ENCODE results near the gene ANO1. TPM values are rescaled to one million over a fixed set of nuclear protein-coding genes. Genes with fewer than 3 reads are reported as not detected.

ANO1 gene
- polyA plus RNA-seq, 1 of the 3 experiments (the other 2 are of a cell fraction), result not detected

DNA sequence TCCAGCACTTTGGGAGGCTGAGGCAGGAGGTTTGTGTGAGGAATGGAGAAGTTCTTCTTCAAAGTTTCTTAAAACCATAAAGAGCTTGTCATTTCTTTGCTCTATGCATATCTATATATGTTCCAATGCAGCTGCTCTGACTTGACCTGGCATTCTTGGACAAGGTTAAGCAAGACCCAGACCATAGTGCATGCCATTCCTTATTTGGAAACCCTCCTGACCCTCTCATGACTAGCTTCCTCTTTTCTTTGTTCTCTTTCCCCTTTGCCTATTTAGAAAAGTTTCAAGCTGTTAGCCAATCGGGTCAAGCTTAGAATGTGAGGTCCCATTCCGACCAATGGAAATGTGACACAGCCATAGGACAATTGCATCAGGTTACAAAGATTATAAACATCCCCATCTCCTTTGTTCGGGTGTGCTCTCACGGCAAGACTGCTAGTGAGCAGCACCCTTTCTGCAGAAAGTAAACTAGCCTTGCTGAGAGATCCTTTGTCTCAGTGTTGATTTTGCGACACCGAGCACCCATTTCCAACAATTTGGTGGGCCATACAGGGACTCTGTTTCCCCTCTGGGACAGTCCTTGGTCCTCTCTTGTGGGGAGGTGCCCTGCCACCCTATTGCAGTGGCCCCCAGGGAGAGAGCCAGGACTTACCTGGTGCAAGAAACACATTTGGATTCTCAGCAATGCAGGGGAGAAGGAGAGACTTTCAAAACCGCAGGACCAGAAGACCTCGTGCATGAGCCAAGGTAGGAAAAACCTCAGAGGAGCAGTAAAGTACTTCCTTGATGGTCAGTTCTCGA, 39.9 kb upstream of the ANO1 start:
- Histone ChIP-seq H3K9me3 (peaks cover 7% of the 10 kb centered on the region; the same call in 1 of the 2 replicates), H3K79me2 (ENCODE audit: insufficient read depth) (no peaks in the 10 kb centered on the region), H4K20me1 (ENCODE audit: insufficient read depth) (no peaks in the 10 kb centered on the region), H3K4me1 (ENCODE audit: control insufficient read depth in 1 of 2, insufficient read depth in 2 of 2, low read depth in 1 of 2, low read length in 1 of 2) (no peaks in the 10 kb centered on the region), H3K9ac (no peak overlapping the region), H3K27me3 (ENCODE audit: insufficient read depth) (no peaks in the 10 kb centered on the region), H3K4me3 (ENCODE audit: low read depth in 2 of 2, low read length in 1 of 2) (no peak overlapping the region), H3K9me2 (no peaks in the 10 kb centered on the region), H3K4me2 (no peak overlapping the region), H3K27ac (ENCODE audit: low read depth in 2 of 2, low read length in 1 of 2) (no peak overlapping the region), H3K36me3 (replicated peaks in 1 of 2; ENCODE audit: control insufficient read depth in 1 of 2, insufficient read depth in 2 of 2, low read length in 1 of 2) (no peaks in the 10 kb centered on the region), H3F3A (replicated peaks; ENCODE audit: insufficient read depth) (no peaks in the 10 kb centered on the region), H2AFZ (ENCODE audit: low read depth) (no peak overlapping the region)
- no peak for DNase-seq
- CTCF ChIA-PET, result interaction anchor here (0.6 to 1.8 kb wide), 2 partner anchors 14 to 47 kb away, joined by 3 to 4 read pairs; no protein-coding TSS in a partner anchor
- TF ChIP-seq NFIC (IDR thresholded peaks at IDR 0.05; ENCODE audit: borderline replicate concordance) (no peak), SMC3 (IDR thresholded peaks at IDR 0.05; ENCODE audit: low read depth, low read length) (no peak), RXRA (IDR thresholded peaks at IDR 0.05; ENCODE audit: borderline replicate concordance, low read depth) (no peak), YY1 (IDR thresholded peaks at IDR 0.05; ENCODE audit: low read depth) (no peak), EP300 (IDR thresholded peaks at IDR 0.05; ENCODE audit: borderline replicate concordance in 1 of 2, low read depth in 1 of 2, low read length in 1 of 2) (no peak), FOSL2 (IDR thresholded peaks at IDR 0.05; ENCODE audit: borderline replicate concordance, low read depth) (no peak), RFX5 (IDR thresholded peaks at IDR 0.05; ENCODE audit: low read length) (no peak), MXI1 (IDR thresholded peaks at IDR 0.05; ENCODE audit: low read depth, low read length) (no peak), MEF2A (IDR thresholded peaks at IDR 0.05; ENCODE audit: borderline replicate concordance, low read depth) (no peak), POLR2AphosphoS5 (IDR thresholded peaks at IDR 0.05; ENCODE audit: low read depth, low read length) (no peak)
- TF ChIP-seq, protein P1, sequence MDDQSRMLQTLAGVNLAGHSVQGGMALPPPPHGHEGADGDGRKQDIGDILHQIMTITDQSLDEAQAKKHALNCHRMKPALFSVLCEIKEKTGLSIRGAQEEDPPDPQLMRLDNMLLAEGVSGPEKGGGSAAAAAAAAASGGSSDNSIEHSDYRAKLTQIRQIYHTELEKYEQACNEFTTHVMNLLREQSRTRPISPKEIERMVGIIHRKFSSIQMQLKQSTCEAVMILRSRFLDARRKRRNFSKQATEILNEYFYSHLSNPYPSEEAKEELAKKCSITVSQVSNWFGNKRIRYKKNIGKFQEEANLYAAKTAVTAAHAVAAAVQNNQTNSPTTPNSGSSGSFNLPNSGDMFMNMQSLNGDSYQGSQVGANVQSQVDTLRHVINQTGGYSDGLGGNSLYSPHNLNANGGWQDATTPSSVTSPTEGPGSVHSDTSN (IDR thresholded peaks at IDR 0.05), result no peak
- TF ChIP-seq, protein P2, sequence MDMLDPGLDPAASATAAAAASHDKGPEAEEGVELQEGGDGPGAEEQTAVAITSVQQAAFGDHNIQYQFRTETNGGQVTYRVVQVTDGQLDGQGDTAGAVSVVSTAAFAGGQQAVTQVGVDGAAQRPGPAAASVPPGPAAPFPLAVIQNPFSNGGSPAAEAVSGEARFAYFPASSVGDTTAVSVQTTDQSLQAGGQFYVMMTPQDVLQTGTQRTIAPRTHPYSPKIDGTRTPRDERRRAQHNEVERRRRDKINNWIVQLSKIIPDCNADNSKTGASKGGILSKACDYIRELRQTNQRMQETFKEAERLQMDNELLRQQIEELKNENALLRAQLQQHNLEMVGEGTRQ (IDR thresholded peaks at IDR 0.05; ENCODE audit: borderline replicate concordance, low read depth, low read length), result no peak
- TF ChIP-seq, protein P3, sequence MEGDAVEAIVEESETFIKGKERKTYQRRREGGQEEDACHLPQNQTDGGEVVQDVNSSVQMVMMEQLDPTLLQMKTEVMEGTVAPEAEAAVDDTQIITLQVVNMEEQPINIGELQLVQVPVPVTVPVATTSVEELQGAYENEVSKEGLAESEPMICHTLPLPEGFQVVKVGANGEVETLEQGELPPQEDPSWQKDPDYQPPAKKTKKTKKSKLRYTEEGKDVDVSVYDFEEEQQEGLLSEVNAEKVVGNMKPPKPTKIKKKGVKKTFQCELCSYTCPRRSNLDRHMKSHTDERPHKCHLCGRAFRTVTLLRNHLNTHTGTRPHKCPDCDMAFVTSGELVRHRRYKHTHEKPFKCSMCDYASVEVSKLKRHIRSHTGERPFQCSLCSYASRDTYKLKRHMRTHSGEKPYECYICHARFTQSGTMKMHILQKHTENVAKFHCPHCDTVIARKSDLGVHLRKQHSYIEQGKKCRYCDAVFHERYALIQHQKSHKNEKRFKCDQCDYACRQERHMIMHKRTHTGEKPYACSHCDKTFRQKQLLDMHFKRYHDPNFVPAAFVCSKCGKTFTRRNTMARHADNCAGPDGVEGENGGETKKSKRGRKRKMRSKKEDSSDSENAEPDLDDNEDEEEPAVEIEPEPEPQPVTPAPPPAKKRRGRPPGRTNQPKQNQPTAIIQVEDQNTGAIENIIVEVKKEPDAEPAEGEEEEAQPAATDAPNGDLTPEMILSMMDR (IDR thresholded peaks at IDR 0.05), result no peak
- TF ChIP-seq, protein P4, sequence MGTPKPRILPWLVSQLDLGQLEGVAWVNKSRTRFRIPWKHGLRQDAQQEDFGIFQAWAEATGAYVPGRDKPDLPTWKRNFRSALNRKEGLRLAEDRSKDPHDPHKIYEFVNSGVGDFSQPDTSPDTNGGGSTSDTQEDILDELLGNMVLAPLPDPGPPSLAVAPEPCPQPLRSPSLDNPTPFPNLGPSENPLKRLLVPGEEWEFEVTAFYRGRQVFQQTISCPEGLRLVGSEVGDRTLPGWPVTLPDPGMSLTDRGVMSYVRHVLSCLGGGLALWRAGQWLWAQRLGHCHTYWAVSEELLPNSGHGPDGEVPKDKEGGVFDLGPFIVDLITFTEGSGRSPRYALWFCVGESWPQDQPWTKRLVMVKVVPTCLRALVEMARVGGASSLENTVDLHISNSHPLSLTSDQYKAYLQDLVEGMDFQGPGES (IDR thresholded peaks at IDR 0.05; ENCODE audit: low read depth, low read length), result no peak
- POLR2A ChIA-PET, result no interaction called here
- 6% methylated on average over 7 of the region's 9 CpGs for WGBS (ENCODE audit: low lambda C conversion rate)
